ENCODE data around the gene HELZ. TPM values are rescaled to one million over a fixed set of nuclear protein-coding genes. Genes with fewer than 3 reads are reported as not detected.
"Not testable (repeated sequence)": the region's sequence is repeated elsewhere in the genome, so short reads cannot be mapped to it uniquely, and the experiment has no call there.

HELZ gene
- total and polyA plus RNA-seq, 2 donors from 2014 or later, result 2.8 to 58.8 TPM

DNA sequence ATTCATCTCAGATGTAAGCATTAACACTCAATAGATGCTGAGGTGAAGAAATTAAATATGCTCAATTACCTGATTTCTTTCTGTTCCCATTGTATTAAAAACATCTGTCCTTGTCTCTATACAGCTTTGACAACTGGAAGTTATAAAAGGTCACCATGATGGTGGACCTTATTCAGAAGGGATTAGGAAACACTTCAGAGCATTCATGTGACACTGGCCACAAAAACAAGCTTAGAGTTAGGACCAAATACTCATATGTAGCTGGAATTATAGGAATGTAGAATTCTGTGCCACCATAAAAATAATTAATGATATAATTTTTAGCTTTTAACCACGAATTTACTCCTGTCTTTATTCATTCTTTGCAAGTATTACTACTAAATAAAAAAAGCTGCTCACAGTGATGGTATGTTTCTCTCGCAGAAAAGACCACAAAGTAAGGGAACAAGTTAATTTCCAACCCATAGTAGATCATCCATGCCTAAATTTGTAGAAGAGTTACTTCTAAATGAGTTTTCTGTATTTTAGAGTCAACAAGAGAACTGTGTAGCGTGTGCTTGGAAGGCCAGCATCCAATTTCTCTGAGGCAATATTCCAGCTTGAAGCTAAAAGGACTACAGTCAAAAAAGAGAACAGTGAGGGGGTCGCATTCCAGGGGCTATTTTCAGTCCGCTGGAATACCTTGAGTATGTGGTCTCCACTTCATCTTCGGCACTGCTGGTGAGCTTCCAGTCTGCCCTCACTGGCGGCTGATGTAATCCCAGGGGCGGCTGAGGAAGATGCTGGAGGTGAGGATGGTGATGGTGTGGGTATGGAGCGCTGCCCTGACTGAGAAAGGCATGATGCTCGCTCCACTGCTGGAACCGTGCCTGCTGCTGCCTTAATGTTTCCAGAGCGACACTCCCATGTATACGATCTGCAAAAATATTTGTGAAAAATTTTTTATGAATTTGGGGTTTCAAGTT lies 136.9 kb downstream of the HELZ start:
- no peak for FAIRE-seq
- Histone ChIP-seq H3K4me1 (ENCODE audit: control insufficient read depth in 2 of 3, insufficient read depth in 2 of 3, low read depth in 1 of 3, low read length in 3 of 3) (no peaks in the 10 kb centered on the region), H3K9ac (ENCODE audit: low read length in 3 of 3) (no peak overlapping the region), H3K4me3 (ENCODE audit: low read length in 3 of 3) (no peak overlapping the region), H3K36me3 (ENCODE audit: control insufficient read depth in 2 of 3, insufficient read depth in 3 of 3, low read length in 3 of 3) (peaks cover 11 to 35% (median 24%) of the 10 kb centered on the region in 3 donors), H3K9me3 (ENCODE audit: control insufficient read depth in 2 of 3, insufficient read depth in 1 of 3, low read length in 3 of 3) (no peaks in the 10 kb centered on the region), H3K27ac (ENCODE audit: low read depth in 2 of 2, low read length in 2 of 2) (no peak overlapping the region), H3K27me3 (ENCODE audit: control insufficient read depth, insufficient read depth, low read length) (no peaks in the 10 kb centered on the region)
- TF ChIP-seq, protein P1, sequence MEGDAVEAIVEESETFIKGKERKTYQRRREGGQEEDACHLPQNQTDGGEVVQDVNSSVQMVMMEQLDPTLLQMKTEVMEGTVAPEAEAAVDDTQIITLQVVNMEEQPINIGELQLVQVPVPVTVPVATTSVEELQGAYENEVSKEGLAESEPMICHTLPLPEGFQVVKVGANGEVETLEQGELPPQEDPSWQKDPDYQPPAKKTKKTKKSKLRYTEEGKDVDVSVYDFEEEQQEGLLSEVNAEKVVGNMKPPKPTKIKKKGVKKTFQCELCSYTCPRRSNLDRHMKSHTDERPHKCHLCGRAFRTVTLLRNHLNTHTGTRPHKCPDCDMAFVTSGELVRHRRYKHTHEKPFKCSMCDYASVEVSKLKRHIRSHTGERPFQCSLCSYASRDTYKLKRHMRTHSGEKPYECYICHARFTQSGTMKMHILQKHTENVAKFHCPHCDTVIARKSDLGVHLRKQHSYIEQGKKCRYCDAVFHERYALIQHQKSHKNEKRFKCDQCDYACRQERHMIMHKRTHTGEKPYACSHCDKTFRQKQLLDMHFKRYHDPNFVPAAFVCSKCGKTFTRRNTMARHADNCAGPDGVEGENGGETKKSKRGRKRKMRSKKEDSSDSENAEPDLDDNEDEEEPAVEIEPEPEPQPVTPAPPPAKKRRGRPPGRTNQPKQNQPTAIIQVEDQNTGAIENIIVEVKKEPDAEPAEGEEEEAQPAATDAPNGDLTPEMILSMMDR (IDR thresholded peaks at IDR 0.05; ENCODE audit: borderline replicate concordance, extremely low read depth, insufficient read depth), result no peak
- intact Hi-C loops (cut with DNase I), result no loop called here
- no peak for DNase-seq

DNA sequence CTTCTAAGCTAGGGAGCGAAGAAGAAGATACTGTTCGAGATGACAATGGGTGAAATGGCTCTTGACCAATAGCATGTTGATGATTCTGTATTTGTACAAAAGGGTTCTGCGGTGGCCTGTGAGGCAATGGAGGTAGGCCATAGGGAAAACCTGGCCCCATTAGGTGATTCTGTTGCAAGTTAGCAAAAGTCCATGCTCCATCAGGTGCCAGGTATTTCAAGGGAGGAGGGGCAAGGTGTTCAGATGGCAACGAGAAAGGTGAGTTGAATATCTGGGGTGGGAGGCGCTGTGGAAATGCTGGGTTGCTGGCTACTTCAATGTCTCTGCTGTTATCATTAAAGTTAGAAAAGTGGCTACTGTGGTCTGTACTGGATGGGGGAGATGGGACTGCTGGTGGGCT lies 137.8 kb downstream of the HELZ start:
- DNase-seq (peak in 3 of 5 donors; percentile 30 to 69 (median 51)), FAIRE-seq (no peak)
- intact Hi-C loops (cut with DNase I), result no loop called here
- no peaks in the 10 kb centered on the region for H3K4me1 ChIP-seq (ENCODE audit: control insufficient read depth in 2 of 3, insufficient read depth in 2 of 3, low read depth in 1 of 3, low read length in 3 of 3)
- H3K27me3 ChIP-seq (ENCODE audit: control insufficient read depth, insufficient read depth, low read length), result no peaks in the 10 kb centered on the region
- no peak overlapping the region for H3K9ac ChIP-seq (ENCODE audit: low read length in 3 of 3)
- no peak overlapping the region for H3K4me3 ChIP-seq (ENCODE audit: low read length in 3 of 3)
- H3K9me3 ChIP-seq (ENCODE audit: control insufficient read depth in 2 of 3, insufficient read depth in 1 of 3, low read length in 3 of 3), result no peaks in the 10 kb centered on the region
- H3K36me3 ChIP-seq (ENCODE audit: control insufficient read depth in 2 of 3, insufficient read depth in 3 of 3, low read length in 3 of 3), result peaks cover 7 to 35% (median 24%) of the 10 kb centered on the region in 3 donors
- TF ChIP-seq, protein P1 (IDR thresholded peaks at IDR 0.05; ENCODE audit: borderline replicate concordance, extremely low read depth, insufficient read depth), result no peak
- H3K27ac ChIP-seq (ENCODE audit: low read depth in 2 of 2, low read length in 2 of 2), result no peak overlapping the region

DNA sequence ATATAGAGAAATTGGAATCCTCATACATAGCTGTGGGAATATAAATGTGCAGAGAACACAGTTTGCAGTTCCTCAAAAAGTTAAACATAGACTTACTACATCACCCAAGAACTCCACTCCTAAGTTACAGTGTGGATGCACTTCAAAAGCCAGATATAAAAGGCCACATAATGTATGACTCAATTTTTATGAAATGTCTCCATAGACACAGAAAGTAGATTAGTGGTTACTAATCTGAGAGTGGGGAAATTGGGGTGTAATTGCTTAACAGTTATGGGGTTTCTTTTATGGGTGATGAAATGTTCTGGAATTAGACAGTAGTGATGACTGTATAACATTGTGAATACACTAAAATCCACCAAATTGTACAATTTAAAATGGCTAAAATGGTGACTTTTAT lies 139.8 kb downstream of the HELZ start:
- DNase-seq, result no peak
- Histone ChIP-seq H3K27me3 (ENCODE audit: control insufficient read depth, insufficient read depth, low read length) (no peaks in the 10 kb centered on the region), H3K36me3 (ENCODE audit: control insufficient read depth in 2 of 3, insufficient read depth in 3 of 3, low read length in 3 of 3) (peaks cover 5 to 31% (median 19%) of the 10 kb centered on the region in 3 donors), H3K9me3 (ENCODE audit: control insufficient read depth in 2 of 3, insufficient read depth in 1 of 3, low read length in 3 of 3) (no peaks in the 10 kb centered on the region), H3K4me3 (ENCODE audit: low read length in 3 of 3) (no peak overlapping the region), H3K9ac (ENCODE audit: low read length in 3 of 3) (no peak overlapping the region), H3K4me1 (ENCODE audit: control insufficient read depth in 2 of 3, insufficient read depth in 2 of 3, low read depth in 1 of 3, low read length in 3 of 3) (no peaks in the 10 kb centered on the region), H3K27ac (ENCODE audit: low read depth in 2 of 2, low read length in 2 of 2) (no peak overlapping the region)
- TF ChIP-seq, protein P1 (IDR thresholded peaks at IDR 0.05; ENCODE audit: borderline replicate concordance, extremely low read depth, insufficient read depth), result no peak
- FAIRE-seq, result no peak
- intact Hi-C loops (cut with DNase I), result no loop called here

DNA sequence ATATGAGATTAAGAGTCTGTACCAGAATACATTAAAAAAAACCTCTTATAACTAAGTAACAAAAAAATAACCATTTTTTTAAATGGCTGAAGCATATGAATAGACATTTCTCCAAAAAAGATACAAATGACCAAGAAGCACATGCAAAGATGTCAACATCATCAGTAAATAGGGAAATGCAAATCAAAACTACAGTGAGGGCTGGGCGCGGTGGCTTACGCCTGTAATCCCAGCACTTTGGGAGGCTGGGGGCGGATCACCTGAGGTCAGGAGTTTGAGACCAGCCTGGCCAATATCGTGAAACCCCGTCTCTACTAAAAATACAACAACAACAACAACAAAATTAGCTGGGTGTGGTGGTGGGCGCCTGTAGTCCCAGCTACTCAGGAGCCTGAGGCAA lies 140.4 kb downstream of the HELZ start:
- H3K4me1 ChIP-seq (ENCODE audit: control insufficient read depth in 2 of 3, insufficient read depth in 2 of 3, low read depth in 1 of 3, low read length in 3 of 3); DNase-seq; H3K9ac ChIP-seq (ENCODE audit: low read length in 3 of 3); H3K4me3 ChIP-seq (ENCODE audit: low read length in 3 of 3); intact Hi-C loops (cut with DNase I); H3K27ac ChIP-seq (ENCODE audit: low read depth in 2 of 2, low read length in 2 of 2); H3K9me3 ChIP-seq (ENCODE audit: control insufficient read depth in 2 of 3, insufficient read depth in 1 of 3, low read length in 3 of 3); H3K27me3 ChIP-seq (ENCODE audit: control insufficient read depth, insufficient read depth, low read length); FAIRE-seq: not testable (repeated sequence)
- H3K36me3 ChIP-seq (ENCODE audit: control insufficient read depth in 2 of 3, insufficient read depth in 3 of 3, low read length in 3 of 3), result peaks cover 5 to 31% (median 19%) of the 10 kb centered on the region in 3 donors

Measured in kidney (tissue), 14 donors.